GM23338 (cell line): Measurements from ENCODE around the gene KLHL17. TPM values are rescaled to one million over a fixed set of nuclear protein-coding genes. Genes with fewer than 3 reads are reported as not detected.

ENCODE experiments used
- ATAC-seq: fragments of 200-7000 bp; cut with Tn5 transposase; 3 replicates; pipeline ENCODE4 v1.9.1; 2020
- DNase-seq: peaks from one replicate; pipeline ENCODE4 v3.0.0-alpha.2; 2015; ENCODE audit warnings: low spot score
- H2AFZ ChIP-seq: fragments of 200-600 bp; sonication (generic); 2 replicates; pipeline ENCODE4 v1.8.0; 2016; ENCODE audit warnings: antibody characterized with exemption, mild to moderate bottlenecking, moderate library complexity
- H3F3A ChIP-seq: fragments of 200-600 bp; sonication (generic); replicated peaks from 2 replicates; pipeline ENCODE4 v1.8.0; 2017; ENCODE audit warnings: antibody characterized with exemption, mixed run types, low read depth
- H3K27ac ChIP-seq: fragments of 200-600 bp; sonication (generic); 2 replicates; pipeline ENCODE4 v1.6.1; 2016; ENCODE audit warnings: low read depth
- H3K27me3 ChIP-seq: fragments of 200-600 bp; sonication (generic); 2 replicates; pipeline ENCODE4 v1.8.0; 2016; ENCODE audit warnings: mild to moderate bottlenecking, mixed run types, moderate library complexity; ENCODE audit not compliant: insufficient read depth
- H3K36me3 ChIP-seq: fragments of 200-600 bp; sonication (generic); 2 replicates; pipeline ENCODE4 v1.8.0; 2016; ENCODE audit warnings: mild to moderate bottlenecking; ENCODE audit not compliant: insufficient read depth
- H3K4me1 ChIP-seq: fragments of 200-600 bp; sonication (generic); 2 replicates; pipeline ENCODE4 v1.8.0; 2016; ENCODE audit warnings: mild to moderate bottlenecking, moderate library complexity; ENCODE audit not compliant: insufficient read depth
- H3K4me2 ChIP-seq: fragments of 200-600 bp; sonication (generic); 2 replicates; pipeline ENCODE4 v1.7.1; 2017; ENCODE audit warnings: mixed run types
- H3K4me3 ChIP-seq: fragments of 200-600 bp; sonication (generic); 2 replicates; pipeline ENCODE4 v1.6.1; 2016; ENCODE audit warnings: mixed run types
- H3K79me2 ChIP-seq: fragments of 200-600 bp; sonication (generic); replicated peaks from 2 replicates; pipeline ENCODE4 v1.8.0; 2017; ENCODE audit warnings: mild to moderate bottlenecking; ENCODE audit not compliant: insufficient read depth
- H3K9me2 ChIP-seq: fragments of 200-600 bp; sonication (generic); 2 replicates; pipeline ENCODE4 v1.8.0; 2017; ENCODE audit not compliant: insufficient read depth
- H4K20me1 ChIP-seq: fragments of 200-600 bp; sonication (generic); replicated peaks from 2 replicates; pipeline ENCODE4 v1.8.0; 2017; ENCODE audit warnings: mild to moderate bottlenecking; ENCODE audit not compliant: insufficient read depth
- H3K27ac Mint-ChIP-seq: 2 replicates; pipeline ENCODE4 v1.8.0; 2020; ENCODE audit warnings: inconsistent platforms, mild to moderate bottlenecking, moderate library complexity, mixed read lengths
- H3K27me3 Mint-ChIP-seq: 3 replicates; pipeline ENCODE4 v1.8.0; 2022; ENCODE audit warnings: low read depth, mild to moderate bottlenecking, moderate library complexity, mixed read lengths, inconsistent platforms; ENCODE audit not compliant: insufficient read depth, poor library complexity
- H3K36me3 Mint-ChIP-seq: 3 replicates; pipeline ENCODE4 v1.8.0; 2021; ENCODE audit warnings: low read depth, mild to moderate bottlenecking, inconsistent platforms, moderate library complexity, mixed read lengths
- H3K4me1 Mint-ChIP-seq: 3 replicates; pipeline ENCODE4 v1.8.0; 2020; ENCODE audit warnings: mild to moderate bottlenecking, inconsistent platforms, mixed read lengths
- H3K4me3 Mint-ChIP-seq: 3 replicates; pipeline ENCODE4 v1.8.0; 2021; ENCODE audit warnings: moderate library complexity, mild to moderate bottlenecking, inconsistent platforms, mixed read lengths
- H3K9me3 Mint-ChIP-seq: 3 replicates; pipeline ENCODE4 v1.8.0; 2020; ENCODE audit warnings: moderate library complexity, mild to moderate bottlenecking, inconsistent platforms, mixed read lengths
- EZH2 ChIP-seq: fragments of 200-600 bp; sonication (generic); IDR thresholded peaks from one replicate; pipeline ENCODE4 v1.8.0; 2017; ENCODE audit warnings: antibody characterized with exemption, mild to moderate bottlenecking, low read depth; ENCODE audit not compliant: unreplicated experiment
- EZH2phosphoT487 ChIP-seq: fragments of 200-600 bp; sonication (generic); IDR thresholded peaks from one replicate; pipeline ENCODE4 v1.8.1; 2018; ENCODE audit warnings: antibody characterized with exemption; ENCODE audit not compliant: unreplicated experiment
- JUNB ChIP-seq: IDR thresholded peaks from one replicate; pipeline ENCODE4 v1.6.1; 2016; ENCODE audit warnings: antibody characterized with exemption; ENCODE audit not compliant: unreplicated experiment
- NANOG ChIP-seq: IDR thresholded peaks from 2 replicates; pipeline ENCODE4 v1.6.1; 2016; ENCODE audit warnings: antibody characterized with exemption, borderline replicate concordance
- POLR2AphosphoS5 ChIP-seq: IDR thresholded peaks from 2 replicates; pipeline ENCODE4 v1.6.1; 2016; ENCODE audit warnings: antibody characterized with exemption, low read depth
- STAT1 ChIP-seq: IDR thresholded peaks from one replicate; pipeline ENCODE4 v1.6.1; 2016; ENCODE audit warnings: antibody characterized with exemption; ENCODE audit not compliant: unreplicated experiment
- ZNF114 ChIP-seq: fragments of 250-450 bp; sonication (Bioruptor Pico); IDR thresholded peaks from 2 replicates; pipeline ENCODE4 v1.5.0; 2020; ENCODE audit warnings: mild to moderate bottlenecking, moderate library complexity
- ZNF331 ChIP-seq: fragments of 250-450 bp; sonication (Bioruptor Pico); IDR thresholded peaks from 2 replicates; pipeline ENCODE4 v1.5.0; 2020; ENCODE audit warnings: low read depth, mild to moderate bottlenecking, moderate library complexity
- polyA plus RNA-seq: library from polyadenylated mRNA; unstranded; fragments of >200 nt; fragmentation: Nextera tagmentation; extraction: Ambion mirVana; gene quantifications from 2 replicates; pipeline ENCODE4 v1.2.1, GENCODE V29; 2016
- total RNA-seq: library from RNA; depleted of rRNA; stranded (reverse); fragments of >200 nt; shearing (Covaris generic); gene quantifications from 2 replicates; pipeline ENCODE4 v1.2.3, GENCODE V29; 2014
- TF ChIP-seq, protein P1 (sequence below): IDR thresholded peaks from one replicate; pipeline ENCODE4 v1.6.1; 2018; ENCODE audit warnings: antibody characterized with exemption; ENCODE audit not compliant: unreplicated experiment
- TF ChIP-seq, protein P2 (sequence below), 2 experiments: fragments of 200-600 bp in 1 of 2; sonication (generic) in 1 of 2; conservative IDR thresholded peaks; 2 replicates each; pipeline versions ENCODE4 v1.5.1 to v1.6.1; 2016 to 2017; ENCODE audit warnings: antibody characterized with exemption in 2 of 2, low read depth in 2 of 2, mild to moderate bottlenecking in 2 of 2, moderate library complexity in 1 of 2
- TF ChIP-seq, protein P3 (sequence below): fragments of 250-450 bp; sonication (Bioruptor Pico); IDR thresholded peaks from 2 replicates; pipeline ENCODE4 v1.5.0; 2020; ENCODE audit warnings: mild to moderate bottlenecking, moderate library complexity
- TF ChIP-seq, protein P4 (sequence below): IDR thresholded peaks from 2 replicates; pipeline ENCODE4 v1.6.1; 2016; ENCODE audit warnings: antibody characterized with exemption

The KLHL17 gene
- total and polyA plus RNA-seq, 2 experiments from 2014 or later: 16.5 to 37.1 TPM

DNA sequence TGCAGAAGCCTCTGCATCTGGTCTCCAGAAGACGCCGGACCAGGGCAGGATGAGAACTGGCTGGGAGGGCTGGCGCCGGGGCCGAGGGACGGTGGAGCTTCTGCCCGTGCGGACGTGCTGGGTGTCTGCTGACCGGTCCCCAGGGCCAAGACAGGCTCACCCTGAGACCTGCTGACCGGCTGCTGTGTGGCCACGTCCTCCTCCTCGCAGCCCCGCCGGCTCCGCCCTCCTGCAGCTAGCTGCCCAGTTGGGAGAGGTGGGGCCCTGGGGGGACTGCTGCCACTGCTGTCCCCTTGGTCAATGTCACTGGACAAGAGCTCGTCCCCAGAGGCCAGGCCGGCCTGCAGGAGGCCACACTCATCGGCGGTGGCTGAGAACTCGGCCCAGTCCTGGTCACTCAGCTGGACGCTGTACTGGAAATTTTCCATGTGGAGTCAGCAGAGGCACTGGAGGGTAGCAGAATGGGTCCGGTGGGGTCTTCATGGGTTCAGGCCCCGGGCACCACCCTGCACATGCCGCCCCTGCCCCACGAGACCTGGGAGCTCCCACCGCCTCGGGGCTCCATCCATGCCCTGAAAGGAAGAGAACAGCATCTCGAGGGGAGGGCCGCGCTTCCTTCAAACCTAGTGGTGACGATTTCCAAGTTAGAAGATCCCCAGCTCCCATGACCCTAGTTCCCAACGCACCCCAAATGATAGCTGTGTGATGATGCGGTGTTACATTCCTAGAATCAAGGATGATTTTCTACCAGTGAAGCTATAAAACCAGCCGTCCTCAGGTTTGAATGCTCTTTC, 20.4 kb downstream of the KLHL17 start (continued):
- TF ChIP-seq, protein P1, sequence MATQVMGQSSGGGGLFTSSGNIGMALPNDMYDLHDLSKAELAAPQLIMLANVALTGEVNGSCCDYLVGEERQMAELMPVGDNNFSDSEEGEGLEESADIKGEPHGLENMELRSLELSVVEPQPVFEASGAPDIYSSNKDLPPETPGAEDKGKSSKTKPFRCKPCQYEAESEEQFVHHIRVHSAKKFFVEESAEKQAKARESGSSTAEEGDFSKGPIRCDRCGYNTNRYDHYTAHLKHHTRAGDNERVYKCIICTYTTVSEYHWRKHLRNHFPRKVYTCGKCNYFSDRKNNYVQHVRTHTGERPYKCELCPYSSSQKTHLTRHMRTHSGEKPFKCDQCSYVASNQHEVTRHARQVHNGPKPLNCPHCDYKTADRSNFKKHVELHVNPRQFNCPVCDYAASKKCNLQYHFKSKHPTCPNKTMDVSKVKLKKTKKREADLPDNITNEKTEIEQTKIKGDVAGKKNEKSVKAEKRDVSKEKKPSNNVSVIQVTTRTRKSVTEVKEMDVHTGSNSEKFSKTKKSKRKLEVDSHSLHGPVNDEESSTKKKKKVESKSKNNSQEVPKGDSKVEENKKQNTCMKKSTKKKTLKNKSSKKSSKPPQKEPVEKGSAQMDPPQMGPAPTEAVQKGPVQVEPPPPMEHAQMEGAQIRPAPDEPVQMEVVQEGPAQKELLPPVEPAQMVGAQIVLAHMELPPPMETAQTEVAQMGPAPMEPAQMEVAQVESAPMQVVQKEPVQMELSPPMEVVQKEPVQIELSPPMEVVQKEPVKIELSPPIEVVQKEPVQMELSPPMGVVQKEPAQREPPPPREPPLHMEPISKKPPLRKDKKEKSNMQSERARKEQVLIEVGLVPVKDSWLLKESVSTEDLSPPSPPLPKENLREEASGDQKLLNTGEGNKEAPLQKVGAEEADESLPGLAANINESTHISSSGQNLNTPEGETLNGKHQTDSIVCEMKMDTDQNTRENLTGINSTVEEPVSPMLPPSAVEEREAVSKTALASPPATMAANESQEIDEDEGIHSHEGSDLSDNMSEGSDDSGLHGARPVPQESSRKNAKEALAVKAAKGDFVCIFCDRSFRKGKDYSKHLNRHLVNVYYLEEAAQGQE: no peak
- no peak for TF ChIP-seq ZNF331 (CRISPR knock-in tag)

DNA sequence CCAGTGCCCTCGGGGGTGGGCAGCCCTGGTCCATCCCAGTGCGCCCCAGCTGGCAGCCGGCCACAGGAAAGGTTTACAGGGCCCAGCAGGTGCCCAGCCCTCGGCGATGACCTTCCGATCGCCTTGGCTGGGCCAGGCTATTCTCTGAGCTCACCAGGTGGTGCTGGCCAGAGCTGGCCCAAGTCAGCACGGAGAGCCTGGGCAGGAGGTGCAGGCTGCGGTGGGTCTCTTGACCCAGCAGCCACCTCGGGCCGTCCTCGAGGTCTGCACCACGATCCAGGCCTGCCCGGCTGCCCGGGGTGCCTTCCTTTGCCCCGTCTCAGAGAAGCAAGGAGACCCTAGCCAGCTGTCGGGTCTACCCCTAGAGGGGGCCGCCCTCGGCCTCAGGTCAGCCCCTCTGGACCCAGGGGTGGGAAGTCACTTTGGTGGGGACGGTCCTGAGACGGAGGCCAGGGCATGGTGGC, 21.1 kb downstream of the KLHL17 start:
- ATAC-seq: no peak
- Mint-ChIP-seq H3K27ac (no peak overlapping the region), H3K36me3 (peaks cover 5% of the 10 kb centered on the region), H3K27me3 (peaks cover 43% of the 10 kb centered on the region), H3K4me3 (no peak overlapping the region), H3K4me1 (no peaks in the 10 kb centered on the region; the same call in 2 of the 3 replicates), H3K9me3 (peaks cover 5% of the 10 kb centered on the region)
- peaks cover 29% of the 10 kb centered on the region for H3K27me3 ChIP-seq
- no peaks in the 10 kb centered on the region for H4K20me1 ChIP-seq
- H3K4me2 ChIP-seq: no peak overlapping the region
- no peaks in the 10 kb centered on the region for H3F3A ChIP-seq
- H2AFZ ChIP-seq: no peak overlapping the region
- no peak overlapping the region for H3K27ac ChIP-seq
- DNase-seq: no peak
- no peaks in the 10 kb centered on the region for H3K79me2 ChIP-seq
- no peaks in the 10 kb centered on the region for H3K9me2 ChIP-seq
- H3K36me3 ChIP-seq: no peaks in the 10 kb centered on the region
- no peak overlapping the region for H3K4me3 ChIP-seq
- no peaks in the 10 kb centered on the region for H3K4me1 ChIP-seq
- TF ChIP-seq POLR2AphosphoS5 (no peak), JUNB (no peak), ZNF331 (CRISPR knock-in tag) (no peak), EZH2 (no peak), STAT1 (no peak), ZNF114 (CRISPR knock-in tag) (no peak), NANOG (no peak), EZH2phosphoT487 (no peak)
- TF ChIP-seq, protein P2, sequence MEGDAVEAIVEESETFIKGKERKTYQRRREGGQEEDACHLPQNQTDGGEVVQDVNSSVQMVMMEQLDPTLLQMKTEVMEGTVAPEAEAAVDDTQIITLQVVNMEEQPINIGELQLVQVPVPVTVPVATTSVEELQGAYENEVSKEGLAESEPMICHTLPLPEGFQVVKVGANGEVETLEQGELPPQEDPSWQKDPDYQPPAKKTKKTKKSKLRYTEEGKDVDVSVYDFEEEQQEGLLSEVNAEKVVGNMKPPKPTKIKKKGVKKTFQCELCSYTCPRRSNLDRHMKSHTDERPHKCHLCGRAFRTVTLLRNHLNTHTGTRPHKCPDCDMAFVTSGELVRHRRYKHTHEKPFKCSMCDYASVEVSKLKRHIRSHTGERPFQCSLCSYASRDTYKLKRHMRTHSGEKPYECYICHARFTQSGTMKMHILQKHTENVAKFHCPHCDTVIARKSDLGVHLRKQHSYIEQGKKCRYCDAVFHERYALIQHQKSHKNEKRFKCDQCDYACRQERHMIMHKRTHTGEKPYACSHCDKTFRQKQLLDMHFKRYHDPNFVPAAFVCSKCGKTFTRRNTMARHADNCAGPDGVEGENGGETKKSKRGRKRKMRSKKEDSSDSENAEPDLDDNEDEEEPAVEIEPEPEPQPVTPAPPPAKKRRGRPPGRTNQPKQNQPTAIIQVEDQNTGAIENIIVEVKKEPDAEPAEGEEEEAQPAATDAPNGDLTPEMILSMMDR (conservative IDR thresholded peaks at IDR 0.05; ENCODE audit: low read depth in 2 of 2): no peak
- TF ChIP-seq, protein P3, sequence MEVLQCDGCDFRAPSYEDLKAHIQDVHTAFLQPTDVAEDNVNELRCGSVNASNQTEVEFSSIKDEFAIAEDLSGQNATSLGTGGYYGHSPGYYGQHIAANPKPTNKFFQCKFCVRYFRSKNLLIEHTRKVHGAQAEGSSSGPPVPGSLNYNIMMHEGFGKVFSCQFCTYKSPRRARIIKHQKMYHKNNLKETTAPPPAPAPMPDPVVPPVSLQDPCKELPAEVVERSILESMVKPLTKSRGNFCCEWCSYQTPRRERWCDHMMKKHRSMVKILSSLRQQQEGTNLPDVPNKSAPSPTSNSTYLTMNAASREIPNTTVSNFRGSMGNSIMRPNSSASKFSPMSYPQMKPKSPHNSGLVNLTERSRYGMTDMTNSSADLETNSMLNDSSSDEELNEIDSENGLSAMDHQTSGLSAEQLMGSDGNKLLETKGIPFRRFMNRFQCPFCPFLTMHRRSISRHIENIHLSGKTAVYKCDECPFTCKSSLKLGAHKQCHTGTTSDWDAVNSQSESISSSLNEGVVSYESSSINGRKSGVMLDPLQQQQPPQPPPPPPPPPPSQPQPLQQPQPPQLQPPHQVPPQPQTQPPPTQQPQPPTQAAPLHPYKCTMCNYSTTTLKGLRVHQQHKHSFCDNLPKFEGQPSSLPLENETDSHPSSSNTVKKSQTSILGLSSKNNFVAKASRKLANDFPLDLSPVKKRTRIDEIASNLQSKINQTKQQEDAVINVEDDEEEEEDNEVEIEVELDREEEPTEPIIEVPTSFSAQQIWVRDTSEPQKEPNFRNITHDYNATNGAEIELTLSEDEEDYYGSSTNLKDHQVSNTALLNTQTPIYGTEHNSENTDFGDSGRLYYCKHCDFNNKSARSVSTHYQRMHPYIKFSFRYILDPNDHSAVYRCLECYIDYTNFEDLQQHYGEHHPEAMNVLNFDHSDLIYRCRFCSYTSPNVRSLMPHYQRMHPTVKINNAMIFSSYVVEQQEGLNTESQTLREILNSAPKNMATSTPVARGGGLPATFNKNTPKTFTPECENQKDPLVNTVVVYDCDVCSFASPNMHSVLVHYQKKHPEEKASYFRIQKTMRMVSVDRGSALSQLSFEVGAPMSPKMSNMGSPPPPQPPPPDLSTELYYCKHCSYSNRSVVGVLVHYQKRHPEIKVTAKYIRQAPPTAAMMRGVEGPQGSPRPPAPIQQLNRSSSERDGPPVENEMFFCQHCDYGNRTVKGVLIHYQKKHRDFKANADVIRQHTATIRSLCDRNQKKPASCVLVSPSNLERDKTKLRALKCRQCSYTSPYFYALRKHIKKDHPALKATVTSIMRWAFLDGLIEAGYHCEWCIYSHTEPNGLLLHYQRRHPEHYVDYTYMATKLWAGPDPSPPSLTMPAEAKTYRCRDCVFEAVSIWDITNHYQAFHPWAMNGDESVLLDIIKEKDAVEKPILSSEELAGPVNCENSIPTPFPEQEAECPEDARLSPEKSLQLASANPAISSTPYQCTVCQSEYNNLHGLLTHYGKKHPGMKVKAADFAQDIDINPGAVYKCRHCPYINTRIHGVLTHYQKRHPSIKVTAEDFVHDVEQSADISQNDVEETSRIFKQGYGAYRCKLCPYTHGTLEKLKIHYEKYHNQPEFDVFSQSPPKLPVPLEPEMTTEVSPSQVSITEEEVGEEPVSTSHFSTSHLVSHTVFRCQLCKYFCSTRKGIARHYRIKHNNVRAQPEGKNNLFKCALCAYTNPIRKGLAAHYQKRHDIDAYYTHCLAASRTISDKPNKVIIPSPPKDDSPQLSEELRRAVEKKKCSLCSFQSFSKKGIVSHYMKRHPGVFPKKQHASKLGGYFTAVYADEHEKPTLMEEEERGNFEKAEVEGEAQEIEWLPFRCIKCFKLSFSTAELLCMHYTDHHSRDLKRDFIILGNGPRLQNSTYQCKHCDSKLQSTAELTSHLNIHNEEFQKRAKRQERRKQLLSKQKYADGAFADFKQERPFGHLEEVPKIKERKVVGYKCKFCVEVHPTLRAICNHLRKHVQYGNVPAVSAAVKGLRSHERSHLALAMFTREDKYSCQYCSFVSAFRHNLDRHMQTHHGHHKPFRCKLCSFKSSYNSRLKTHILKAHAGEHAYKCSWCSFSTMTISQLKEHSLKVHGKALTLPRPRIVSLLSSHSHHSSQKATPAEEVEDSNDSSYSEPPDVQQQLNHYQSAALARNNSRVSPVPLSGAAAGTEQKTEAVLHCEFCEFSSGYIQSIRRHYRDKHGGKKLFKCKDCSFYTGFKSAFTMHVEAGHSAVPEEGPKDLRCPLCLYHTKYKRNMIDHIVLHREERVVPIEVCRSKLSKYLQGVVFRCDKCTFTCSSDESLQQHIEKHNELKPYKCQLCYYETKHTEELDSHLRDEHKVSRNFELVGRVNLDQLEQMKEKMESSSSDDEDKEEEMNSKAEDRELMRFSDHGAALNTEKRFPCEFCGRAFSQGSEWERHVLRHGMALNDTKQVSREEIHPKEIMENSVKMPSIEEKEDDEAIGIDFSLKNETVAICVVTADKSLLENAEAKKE (CRISPR knock-in tag): no peak
- TF ChIP-seq, protein P4, sequence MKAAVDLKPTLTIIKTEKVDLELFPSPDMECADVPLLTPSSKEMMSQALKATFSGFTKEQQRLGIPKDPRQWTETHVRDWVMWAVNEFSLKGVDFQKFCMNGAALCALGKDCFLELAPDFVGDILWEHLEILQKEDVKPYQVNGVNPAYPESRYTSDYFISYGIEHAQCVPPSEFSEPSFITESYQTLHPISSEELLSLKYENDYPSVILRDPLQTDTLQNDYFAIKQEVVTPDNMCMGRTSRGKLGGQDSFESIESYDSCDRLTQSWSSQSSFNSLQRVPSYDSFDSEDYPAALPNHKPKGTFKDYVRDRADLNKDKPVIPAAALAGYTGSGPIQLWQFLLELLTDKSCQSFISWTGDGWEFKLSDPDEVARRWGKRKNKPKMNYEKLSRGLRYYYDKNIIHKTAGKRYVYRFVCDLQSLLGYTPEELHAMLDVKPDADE: no peak
